Esophagus squamous epithelium (tissue), 4 donors: ENCODE results near the gene ITIH2.

ENCODE experiments used
- POLR2A ChIP-seq, 4 donors: fragments of 450-650 bp; IDR thresholded peaks; one replicate each; pipeline ENCODE4 v1.6.1; 2017; ENCODE audit warnings: antibody characterized with exemption in 4 of 4, mild to moderate bottlenecking in 4 of 4, moderate library complexity in 3 of 4
- TF ChIP-seq, protein P1 (sequence below), 6 experiments: fragments of 450-650 bp in 4 of 6; fragments of 200-600 bp in 2 of 6; sonication (generic) in 2 of 6; IDR thresholded peaks; one replicate each; pipeline ENCODE4 v1.5.1; 2016 to 2019; ENCODE audit warnings: antibody characterized with exemption in 6 of 6, mild to moderate bottlenecking in 4 of 6, moderate library complexity in 4 of 6

DNA sequence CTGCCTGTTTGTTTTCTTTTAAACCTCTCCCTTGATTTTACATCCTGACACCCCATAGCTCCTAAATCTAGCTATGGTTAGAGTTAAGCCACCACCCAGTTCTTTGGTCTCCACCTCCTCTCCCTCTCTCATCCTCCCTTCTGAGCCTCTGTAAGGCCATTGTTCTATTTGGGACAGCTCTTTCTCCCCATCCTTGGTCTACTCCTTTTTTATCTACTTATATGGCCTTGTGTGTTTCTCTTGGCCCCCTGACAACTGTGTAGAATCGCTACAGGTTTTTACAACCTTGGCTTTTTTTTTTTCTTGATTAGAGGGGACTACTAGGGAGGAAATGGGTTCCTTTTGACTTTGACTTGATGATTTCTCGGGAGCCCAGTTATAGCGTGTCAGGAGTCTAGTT, 33.0 kb upstream of the ITIH2 start:
- TF ChIP-seq, protein P1, sequence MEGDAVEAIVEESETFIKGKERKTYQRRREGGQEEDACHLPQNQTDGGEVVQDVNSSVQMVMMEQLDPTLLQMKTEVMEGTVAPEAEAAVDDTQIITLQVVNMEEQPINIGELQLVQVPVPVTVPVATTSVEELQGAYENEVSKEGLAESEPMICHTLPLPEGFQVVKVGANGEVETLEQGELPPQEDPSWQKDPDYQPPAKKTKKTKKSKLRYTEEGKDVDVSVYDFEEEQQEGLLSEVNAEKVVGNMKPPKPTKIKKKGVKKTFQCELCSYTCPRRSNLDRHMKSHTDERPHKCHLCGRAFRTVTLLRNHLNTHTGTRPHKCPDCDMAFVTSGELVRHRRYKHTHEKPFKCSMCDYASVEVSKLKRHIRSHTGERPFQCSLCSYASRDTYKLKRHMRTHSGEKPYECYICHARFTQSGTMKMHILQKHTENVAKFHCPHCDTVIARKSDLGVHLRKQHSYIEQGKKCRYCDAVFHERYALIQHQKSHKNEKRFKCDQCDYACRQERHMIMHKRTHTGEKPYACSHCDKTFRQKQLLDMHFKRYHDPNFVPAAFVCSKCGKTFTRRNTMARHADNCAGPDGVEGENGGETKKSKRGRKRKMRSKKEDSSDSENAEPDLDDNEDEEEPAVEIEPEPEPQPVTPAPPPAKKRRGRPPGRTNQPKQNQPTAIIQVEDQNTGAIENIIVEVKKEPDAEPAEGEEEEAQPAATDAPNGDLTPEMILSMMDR (IDR thresholded peaks at IDR 0.05): no peak
- TF ChIP-seq POLR2A (IDR thresholded peaks at IDR 0.05): no peak
